SW 1271 (cell line): ENCODE data around the gene RNF112.
A peak's percentile ranks its signal among the peaks of the same experiment; 100 is the strongest.
"Not testable (repeated sequence)": the region's sequence is repeated elsewhere in the genome, so short reads cannot be mapped to it uniquely, and the experiment has no call there.

Source experiments
- DNase-seq, 2 experiments: peaks; one replicate each; lab custom pipeline; 2025; lab: John Stamatoyannopoulos, UW

RNF112 gene

GRCh38 chr17:19448341-19449268 is 37.6 kb downstream of the RNF112 start:
- DNase-seq: peak in 1 of 2 experiments; percentile 33

DNA sequence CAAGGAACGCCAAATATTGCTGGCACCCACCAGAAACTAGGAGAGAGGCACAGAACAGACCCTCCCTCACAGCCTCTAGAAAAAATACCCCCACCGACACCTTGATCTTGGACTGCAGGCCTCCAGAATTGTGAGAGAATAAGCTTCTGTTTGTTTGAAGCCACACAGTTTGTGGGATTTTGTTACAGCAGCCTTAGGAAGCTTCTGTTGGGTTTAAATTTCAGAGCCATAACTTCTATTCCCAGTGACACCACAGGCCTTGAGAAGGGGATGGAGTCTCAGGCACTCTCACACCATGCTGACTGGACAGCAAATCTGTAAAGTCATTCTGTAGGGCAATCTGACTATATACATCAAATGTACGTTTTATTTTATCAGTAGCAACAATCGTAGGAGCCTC is 38.6 kb downstream of the RNF112 start:
- DNase-seq: no peak

DNA sequence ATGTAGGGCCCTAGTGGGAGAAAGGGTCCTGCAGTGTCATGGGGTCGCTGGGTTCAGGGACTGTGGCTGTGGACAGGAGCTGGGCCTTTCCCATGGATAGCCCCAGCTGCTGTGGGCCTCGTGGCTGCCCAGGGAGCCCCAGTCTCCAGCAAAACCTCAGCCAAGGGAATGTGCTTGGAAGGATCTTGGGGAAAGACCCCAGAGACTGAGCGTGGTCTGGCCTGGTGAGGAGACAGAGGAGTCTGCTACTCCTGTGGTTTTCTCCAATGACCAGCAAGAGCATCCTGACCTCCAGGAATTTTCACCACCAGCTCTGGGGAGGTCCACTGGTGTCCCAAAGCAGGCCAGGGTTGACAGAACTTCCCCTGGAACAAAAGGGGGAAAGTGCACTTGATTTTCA is 42.3 kb downstream of the RNF112 start:
- DNase-seq: no peak

- DNase-seq: no peak
These were observed 43.0 kb downstream of the RNF112 start for GRCh38 chr17:19454074-19454473.

DNA sequence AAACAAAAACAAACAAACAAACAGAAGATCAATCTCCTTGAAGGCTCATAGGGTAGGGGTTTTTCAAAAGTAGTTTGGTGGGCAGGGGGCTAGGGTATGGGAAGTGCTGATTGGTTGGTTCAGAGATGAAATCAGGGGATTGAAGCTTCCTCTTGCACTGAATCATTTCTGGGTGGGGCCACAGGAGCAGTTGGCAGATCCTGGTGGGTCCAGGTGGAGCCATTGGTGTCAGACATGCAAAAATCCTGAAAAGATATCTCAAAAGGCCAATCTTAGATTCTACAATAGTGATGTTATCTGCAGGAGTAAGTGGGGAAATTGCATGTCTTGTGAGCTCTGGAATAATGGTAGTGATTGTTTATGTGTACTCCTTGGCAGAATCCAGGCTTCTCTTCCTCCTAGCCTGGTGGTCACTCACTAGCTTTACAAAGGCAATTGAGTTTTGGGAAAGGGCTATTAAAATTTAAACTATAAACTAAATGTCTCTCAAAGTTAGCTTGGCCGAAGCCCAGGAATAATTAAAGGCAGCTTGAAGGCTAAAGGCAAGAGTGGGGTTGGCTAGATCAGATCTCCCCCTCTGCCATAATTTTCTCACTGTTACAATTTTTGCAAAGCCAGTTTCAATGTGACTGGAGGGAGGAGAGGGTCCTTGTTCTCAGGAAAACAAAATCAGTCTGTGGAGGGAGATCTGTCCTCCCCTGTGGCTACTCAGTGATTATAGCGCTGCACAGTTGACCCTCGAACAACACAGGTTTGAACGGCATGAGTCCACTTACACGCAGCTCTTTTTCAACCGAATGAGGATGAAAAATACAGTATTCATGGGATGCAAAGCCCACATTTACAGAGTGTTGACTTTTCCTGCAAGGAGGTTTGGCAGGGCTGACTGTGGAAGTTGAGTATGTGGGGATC is 45.2 kb downstream of the RNF112 start:
- no peak for DNase-seq

DNA sequence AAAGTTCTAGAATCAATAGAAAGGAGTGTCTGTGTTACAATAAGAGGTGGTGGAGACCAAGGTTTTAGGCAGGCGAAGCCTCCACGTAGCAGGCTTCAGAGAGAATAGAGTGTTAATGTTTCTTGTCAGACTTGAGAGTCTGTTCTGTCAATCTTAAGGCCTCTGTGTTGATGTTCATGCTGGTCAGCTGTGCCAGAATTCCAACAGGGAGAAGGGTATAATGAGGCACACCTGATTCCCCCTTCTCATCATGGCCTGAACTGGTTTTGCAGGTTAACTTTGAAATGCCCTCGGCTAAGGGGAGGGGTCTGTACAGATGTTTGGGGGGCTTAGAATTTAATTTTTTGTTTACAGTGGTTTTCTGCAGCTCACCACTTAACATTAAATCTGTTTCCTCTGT is 46.0 kb downstream of the RNF112 start:
- no peak for DNase-seq

DNA sequence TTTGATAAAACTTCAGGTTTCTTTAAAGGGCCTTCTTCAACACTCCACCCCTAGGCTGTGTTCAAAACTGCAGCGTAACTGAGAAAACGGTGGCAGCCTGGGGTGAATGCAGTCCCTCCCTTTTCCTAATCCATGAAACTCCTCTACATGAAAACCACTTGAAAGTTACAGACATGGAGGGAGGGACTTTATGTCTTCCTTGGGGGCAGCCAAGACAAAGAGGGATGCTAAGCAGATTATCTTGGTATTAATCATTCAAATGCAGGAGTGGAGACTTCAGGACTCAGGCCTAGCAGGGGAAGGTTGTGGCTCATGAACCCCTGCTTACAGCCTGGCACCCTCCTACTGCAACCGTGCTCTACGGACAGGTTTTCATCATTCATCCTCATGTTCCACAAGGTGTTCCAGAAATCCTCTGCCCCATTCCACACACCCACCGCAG is 46.8 kb downstream of the RNF112 start:
- no peak for DNase-seq

- DNase-seq: not testable (repeated sequence)
These were observed 47.4 kb downstream of the RNF112 start for GRCh38 chr17:19458481-19458880.

DNA sequence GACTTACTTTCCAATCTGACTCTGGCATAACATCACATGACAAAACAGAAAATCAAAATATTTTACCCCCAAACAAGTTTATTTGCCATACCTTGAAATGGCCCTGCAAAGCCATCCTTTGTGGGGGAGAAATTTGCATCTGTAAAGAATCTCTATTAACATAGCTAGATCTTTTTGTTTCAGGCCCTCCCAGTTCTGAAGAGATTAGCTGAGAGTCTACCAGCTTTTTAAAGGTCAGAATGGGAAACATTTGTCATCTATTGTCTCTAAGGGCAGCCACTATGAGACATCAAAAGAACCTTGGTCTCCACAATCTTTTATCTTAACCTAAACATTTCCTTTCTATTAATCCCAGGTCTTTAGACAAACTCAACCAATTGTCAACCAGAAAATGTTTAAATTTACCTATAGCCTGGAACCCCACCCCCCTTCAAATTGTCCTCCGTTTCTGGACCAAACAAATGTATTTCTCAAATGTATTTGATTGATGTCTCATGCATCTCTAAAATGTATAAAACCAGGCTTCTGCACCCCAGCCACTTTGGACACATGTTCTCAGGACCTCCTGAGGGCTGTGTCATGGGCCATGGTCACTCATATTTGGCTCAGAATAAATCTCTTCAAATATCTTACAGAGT is 48.1 kb downstream of the RNF112 start:
- DNase-seq: not testable (repeated sequence)

- DNase-seq: no peak
These were observed 49.7 kb downstream of the RNF112 start for GRCh38 chr17:19460700-19461099.

GRCh38 chr17:19461116-19461515 is 50.1 kb downstream of the RNF112 start:
- DNase-seq: no peak

GRCh38 chr17:19461681-19462080 is 50.6 kb downstream of the RNF112 start:
- DNase-seq: no peak

DNA sequence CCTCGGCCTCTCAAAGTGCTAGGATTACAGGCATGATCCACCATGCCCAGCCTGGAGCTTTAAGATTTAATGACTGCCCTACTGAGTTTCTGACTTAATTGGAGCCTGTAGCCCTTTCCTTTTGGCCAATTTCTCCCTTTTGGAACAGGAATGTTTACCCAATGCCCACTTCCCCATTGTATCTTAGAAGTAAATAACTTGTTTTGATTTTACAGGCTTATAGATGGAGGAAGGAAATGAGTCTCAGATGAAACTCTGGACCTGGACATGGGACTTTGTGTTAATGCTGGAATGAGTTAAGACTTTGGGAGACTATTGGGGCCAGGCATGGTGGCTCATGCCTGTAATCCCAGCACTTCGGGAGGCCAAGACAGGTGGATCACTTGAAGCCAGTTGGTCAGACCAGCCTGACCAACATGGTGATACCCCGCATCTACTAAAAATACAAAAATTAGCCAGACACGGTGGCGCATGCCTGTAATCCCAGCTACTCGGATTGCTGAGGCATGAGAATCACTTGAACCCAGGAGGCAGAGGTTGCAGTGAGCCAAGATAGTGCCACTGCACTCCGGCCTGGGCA is 51.5 kb downstream of the RNF112 start:
- DNase-seq: not testable (repeated sequence)

- no peak for DNase-seq
These were observed 53.3 kb downstream of the RNF112 start for GRCh38 chr17:19464031-19465026.
